Stomach (tissue), 9 donors: ENCODE measurements around the gene MYO1H. TPM values are rescaled to one million over a fixed set of nuclear protein-coding genes. Genes with fewer than 3 reads are reported as not detected.

Experiments used
- DNase-seq, 2 donors: peaks; one replicate each; pipeline versions ENCODE4 v3.0.0 to v3.0.0-alpha.2; 2013 to 2019
- H3K27ac ChIP-seq, 5 donors: fragments of 200-600 bp in 4 of 5; sonication (generic) in 4 of 5; one replicate each; pipeline ENCODE4 v1.5.1; 2013 to 2019; ENCODE audit warnings: mild to moderate bottlenecking in 1 of 5, moderate library complexity in 1 of 5
- H3K27me3 ChIP-seq, 3 donors: fragments of 200-600 bp; sonication (generic); one replicate each; pipeline ENCODE4 v1.5.1; 2017 to 2019; ENCODE audit warnings: mixed run types in 1 of 3
- H3K36me3 ChIP-seq, 4 donors: fragments of 200-600 bp; sonication (generic); 1 replicate in 3 of 4; 2 replicates in 1 of 4; pipeline ENCODE4 v1.5.1; 2016 to 2019
- H3K4me1 ChIP-seq, 4 donors: fragments of 200-600 bp; sonication (generic); one replicate each; pipeline ENCODE4 v1.5.1; 2016 to 2019
- H3K4me3 ChIP-seq, 4 donors: fragments of 200-600 bp; sonication (generic) in 3 of 4; one replicate each; pipeline ENCODE4 v1.5.1; 2016 to 2019; ENCODE audit warnings: mild to moderate bottlenecking in 1 of 4
- H3K9me3 ChIP-seq, 4 donors: fragments of 200-600 bp; sonication (generic); one replicate each; pipeline ENCODE4 v1.5.1; 2016 to 2019
- EP300 ChIP-seq: sonication (generic); formaldehyde crosslinking; IDR thresholded peaks from one replicate; pipeline ENCODE4 v1.6.1; 2017; ENCODE audit warnings: antibody characterized with exemption
- POLR2A ChIP-seq, 4 donors: fragments of 450-650 bp; IDR thresholded peaks; one replicate each; pipeline ENCODE4 v1.6.1; 2016; ENCODE audit warnings: antibody characterized with exemption in 4 of 4, control low read depth in 2 of 4, mild to moderate bottlenecking in 1 of 4, moderate library complexity in 1 of 4
- POLR2AphosphoS5 ChIP-seq, 3 donors: sonication (generic); formaldehyde crosslinking; IDR thresholded peaks; one replicate each; pipeline ENCODE4 v1.6.1; 2016; ENCODE audit warnings: antibody characterized with exemption in 3 of 3
- WGBS, 5 donors: extraction: QIAGEN DNeasy Blood & Tissue Kit in 3 of 5; methylation state at CpG; one replicate each; pipeline versions ENCODE4 v1.1.5 to v1.1.7; 2013 to 2018; 5-methylcytosine and 5-hydroxymethylcytosine counted together
- intact Hi-C: fragments of 100-400 bp; cut with DNase I; formaldehyde crosslinking; loops from one replicate; pipeline ENCODE4 v1.15.1; 2023; ENCODE audit warnings: low total_unique reads
- polyA plus RNA-seq, 3 donors: library from polyadenylated mRNA; stranded (reverse); fragments of 200-250 nt; gene quantifications; one replicate each; pipeline ENCODE4 v1.2.3, GENCODE V29; 2013
- total RNA-seq, 5 donors: library from RNA; depleted of rRNA; stranded (reverse); fragments of >200 nt; gene quantifications; one replicate each; pipeline versions ENCODE4 v1.1.0 to v1.2.3, GENCODE V29; 2014 to 2016
- TF ChIP-seq, protein P1 (sequence below), 7 experiments: fragments of 450-650 bp in 4 of 7; fragments of 200-600 bp in 3 of 7; sonication (generic) in 3 of 7; IDR thresholded peaks; one replicate each; pipeline ENCODE4 v1.5.1; 2016 to 2019; ENCODE audit warnings: antibody characterized with exemption in 7 of 7, control low read depth in 2 of 7, mild to moderate bottlenecking in 1 of 7
- donor health status: healthy with polysubstance abuse.
- donor health status: Bipolar disorder and iron deficiency.
- donor health status: healthy.

MYO1H gene
- total and polyA plus RNA-seq, 8 donors, result 0.08 TPM; not detected in 7

DNA sequence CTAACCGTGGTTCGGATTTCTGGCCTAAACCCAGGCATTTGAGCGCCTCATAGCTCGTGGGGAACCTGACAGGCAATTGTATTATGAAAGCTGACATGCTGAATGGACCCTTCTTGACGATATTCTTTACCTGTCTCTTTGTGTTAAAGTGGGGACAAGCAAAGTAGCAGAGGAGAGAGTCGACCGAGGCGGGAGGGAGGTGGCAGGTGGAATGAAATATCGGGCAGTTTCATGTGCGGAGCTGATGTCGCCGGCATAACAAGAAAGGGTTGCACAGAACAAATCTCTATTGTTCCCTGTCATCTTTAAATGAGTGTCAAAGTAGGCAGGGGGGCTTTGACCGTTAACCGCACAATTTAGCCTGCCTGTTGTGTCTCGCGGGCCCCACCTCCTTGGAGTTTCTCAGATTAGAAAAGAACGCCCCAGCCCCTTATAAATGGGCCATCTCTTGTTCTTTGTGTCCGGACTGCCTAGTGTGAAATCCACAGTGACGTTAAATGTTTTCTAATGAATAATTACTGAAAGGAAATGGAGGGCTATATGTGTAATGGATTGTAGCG is 11.5 kb downstream of the MYO1H start:
- TF ChIP-seq, protein P1, sequence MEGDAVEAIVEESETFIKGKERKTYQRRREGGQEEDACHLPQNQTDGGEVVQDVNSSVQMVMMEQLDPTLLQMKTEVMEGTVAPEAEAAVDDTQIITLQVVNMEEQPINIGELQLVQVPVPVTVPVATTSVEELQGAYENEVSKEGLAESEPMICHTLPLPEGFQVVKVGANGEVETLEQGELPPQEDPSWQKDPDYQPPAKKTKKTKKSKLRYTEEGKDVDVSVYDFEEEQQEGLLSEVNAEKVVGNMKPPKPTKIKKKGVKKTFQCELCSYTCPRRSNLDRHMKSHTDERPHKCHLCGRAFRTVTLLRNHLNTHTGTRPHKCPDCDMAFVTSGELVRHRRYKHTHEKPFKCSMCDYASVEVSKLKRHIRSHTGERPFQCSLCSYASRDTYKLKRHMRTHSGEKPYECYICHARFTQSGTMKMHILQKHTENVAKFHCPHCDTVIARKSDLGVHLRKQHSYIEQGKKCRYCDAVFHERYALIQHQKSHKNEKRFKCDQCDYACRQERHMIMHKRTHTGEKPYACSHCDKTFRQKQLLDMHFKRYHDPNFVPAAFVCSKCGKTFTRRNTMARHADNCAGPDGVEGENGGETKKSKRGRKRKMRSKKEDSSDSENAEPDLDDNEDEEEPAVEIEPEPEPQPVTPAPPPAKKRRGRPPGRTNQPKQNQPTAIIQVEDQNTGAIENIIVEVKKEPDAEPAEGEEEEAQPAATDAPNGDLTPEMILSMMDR (IDR thresholded peaks at IDR 0.05), result no peak
- no peak for TF ChIP-seq POLR2AphosphoS5 (IDR thresholded peaks at IDR 0.05)
- no peak for TF ChIP-seq EP300
- TF ChIP-seq POLR2A (IDR thresholded peaks at IDR 0.05), result no peak
- intact Hi-C loops, result no loop called here
- H3K27ac ChIP-seq, result no peak overlapping the region

DNA sequence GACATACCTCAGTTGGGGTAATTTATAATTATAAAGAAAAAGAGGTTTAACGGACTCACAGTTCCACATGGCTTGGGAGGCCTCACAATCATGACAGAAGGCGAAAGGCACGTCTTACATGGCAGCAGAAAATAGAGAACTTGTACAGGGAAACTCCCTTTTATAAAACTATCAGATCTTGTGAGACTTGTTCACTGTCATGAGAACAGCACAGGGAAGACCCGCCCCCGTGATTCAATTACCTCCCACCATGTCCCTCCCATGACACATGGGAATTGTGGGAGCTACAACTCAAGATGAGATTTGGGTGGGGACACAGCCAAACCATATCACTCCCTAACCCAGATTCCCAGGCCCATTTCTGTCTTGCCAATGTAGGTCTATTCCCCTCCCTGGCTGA is 22.1 kb downstream of the MYO1H start:
- no peak for DNase-seq
- 78 to 87% (median 86%) methylated on average over 5 of the region's 5 CpGs for WGBS, 5 donors
- intact Hi-C loops, result no loop called here

More for the DNA sequence above, 11.5 kb downstream of the MYO1H start:
- Histone ChIP-seq H3K36me3 (no peaks in the 10 kb centered on the region), H3K9me3 (no peaks in the 10 kb centered on the region), H3K4me1 (no peaks in the 10 kb centered on the region), H3K27me3 (peaks cover 0 to 7% (median 0%) of the 10 kb centered on the region in 3 donors), H3K4me3 (no peak overlapping the region)
- 89 to 94% (median 91%) methylated on average over 20 of the region's 20 CpGs for WGBS, 5 donors
- DNase-seq, result no peak

DNA sequence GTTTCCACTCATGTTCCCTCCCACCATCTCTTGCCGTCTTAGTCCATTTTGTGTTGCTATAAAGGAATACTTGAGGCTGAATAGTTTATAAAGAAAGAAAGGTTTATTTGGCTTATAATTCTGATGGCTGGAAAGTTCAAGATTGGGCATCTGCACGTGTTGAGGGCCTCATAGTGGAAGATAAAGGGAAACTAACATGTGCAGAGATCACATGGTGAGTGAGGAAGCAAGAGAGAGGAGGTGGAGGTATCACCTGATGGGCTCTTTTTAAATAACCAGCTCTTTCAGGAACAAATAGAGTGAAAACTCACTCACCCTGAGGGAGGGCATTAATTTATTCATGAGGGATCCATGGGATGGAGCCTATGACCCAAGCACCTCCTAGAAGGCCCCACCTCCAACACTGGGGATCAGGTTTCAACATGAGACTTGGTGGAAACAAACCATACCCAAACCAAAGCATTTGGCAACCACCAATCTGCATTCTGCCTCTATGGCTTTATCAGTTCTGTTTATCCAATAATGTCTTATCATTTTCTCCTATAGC is 29.5 kb downstream of the MYO1H start:
- 48 to 58% (median 56%) methylated on average over 2 of the region's 2 CpGs for WGBS, 5 donors
- peaks cover 0 to 8% (median 0%) of the 10 kb centered on the region in 3 donors for H3K27me3 ChIP-seq

More for the DNA sequence above, 22.1 kb downstream of the MYO1H start:
- no peaks in the 10 kb centered on the region for H3K36me3 ChIP-seq
- no peaks in the 10 kb centered on the region for H3K9me3 ChIP-seq
- peaks cover 0 to 12% (median 0%) of the 10 kb centered on the region in 3 donors for H3K27me3 ChIP-seq
- no peak overlapping the region for H3K4me3 ChIP-seq
- H3K4me1 ChIP-seq, result no peaks in the 10 kb centered on the region
- TF ChIP-seq POLR2AphosphoS5 (IDR thresholded peaks at IDR 0.05) (no peak), EP300 (no peak), POLR2A (IDR thresholded peaks at IDR 0.05) (no peak)
- TF ChIP-seq, protein P1 (IDR thresholded peaks at IDR 0.05), result no peak
- H3K27ac ChIP-seq, result no peak overlapping the region

DNA sequence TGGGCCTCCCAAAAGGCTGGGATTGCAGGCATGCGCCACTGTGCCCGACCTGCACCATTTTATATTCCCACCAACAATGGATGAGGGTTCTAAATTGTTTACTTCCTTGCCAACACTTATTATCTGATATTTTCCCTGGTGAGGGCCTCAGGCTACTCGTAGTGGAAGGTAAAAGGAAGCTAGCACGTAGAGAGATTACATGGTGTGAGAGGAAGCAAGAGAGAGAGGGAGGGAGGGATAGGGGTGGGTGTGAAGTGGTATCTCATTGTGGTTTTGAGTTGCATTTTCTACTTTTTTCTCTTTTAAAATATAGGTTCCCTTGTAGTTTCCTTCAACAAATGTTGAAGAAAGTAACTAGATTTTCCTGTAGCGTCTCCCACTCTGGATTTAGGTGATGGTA is 30.9 kb downstream of the MYO1H start:
- Histone ChIP-seq H3K27me3 (peaks cover 0 to 8% (median 0%) of the 10 kb centered on the region in 3 donors), H3K27ac (no peak overlapping the region), H3K4me3 (no peak overlapping the region), H3K9me3 (no peaks in the 10 kb centered on the region), H3K4me1 (no peaks in the 10 kb centered on the region), H3K36me3 (no peaks in the 10 kb centered on the region)
- intact Hi-C loops, result no loop called here
- 59 to 64% (median 62%) methylated on average over 5 of the region's 5 CpGs for WGBS, 5 donors
- TF ChIP-seq, protein P1 (IDR thresholded peaks at IDR 0.05), result no peak
- no peak for TF ChIP-seq EP300
- TF ChIP-seq POLR2A (IDR thresholded peaks at IDR 0.05), result no peak
- no peak for TF ChIP-seq POLR2AphosphoS5 (IDR thresholded peaks at IDR 0.05)
- DNase-seq, result no peak

More for the DNA sequence above, 29.5 kb downstream of the MYO1H start:
- intact Hi-C loops, result no loop called here
- Histone ChIP-seq H3K9me3 (no peaks in the 10 kb centered on the region), H3K4me1 (no peaks in the 10 kb centered on the region), H3K4me3 (no peak overlapping the region), H3K36me3 (no peaks in the 10 kb centered on the region), H3K27ac (no peak overlapping the region)
- DNase-seq, result no peak
- TF ChIP-seq, protein P1 (IDR thresholded peaks at IDR 0.05), result no peak
- TF ChIP-seq POLR2AphosphoS5 (IDR thresholded peaks at IDR 0.05) (no peak), POLR2A (IDR thresholded peaks at IDR 0.05) (no peak), EP300 (no peak)
